Renal cortex interstitium (tissue), 11 donors: ENCODE data around the gene CALU. TPM values are rescaled to one million over a fixed set of nuclear protein-coding genes. Genes with fewer than 3 reads are reported as not detected.

Experiments used
- DNase-seq, 11 donors: peaks; one replicate each; pipeline ENCODE4 v3.0.0-alpha.2; 2013; ENCODE audit warnings: low read depth in 9 of 11, low spot score in 4 of 11; ENCODE audit errors: extremely low read depth in 1 of 11
- polyA plus RNA-seq, 3 donors: library from polyadenylated mRNA; unstranded; fragments of 120-200 nt; gene quantifications; one replicate each; pipeline ENCODE4 v1.2.1, GENCODE V29; 2013; ENCODE audit not compliant: insufficient read length in 3 of 3

The CALU gene
- polyA plus RNA-seq, 3 donors, result 167 to 207 (median 204) TPM

- no peak for DNase-seq
These were observed 55.3 kb downstream of the CALU start for GRCh38 chr7:128794436-128794835.

- no peak for DNase-seq
These were observed 56.0 kb downstream of the CALU start for GRCh38 chr7:128795129-128795528.

- no peak for DNase-seq
These were observed 57.2 kb downstream of the CALU start for GRCh38 chr7:128796327-128796726.

GRCh38 chr7:128799451-128799850, 60.3 kb downstream of the CALU start:
- no peak for DNase-seq

- DNase-seq, result no peak
These were observed 61.4 kb downstream of the CALU start for GRCh38 chr7:128800567-128800966.

- no peak for DNase-seq
These were observed 61.8 kb downstream of the CALU start for GRCh38 chr7:128801003-128801402.

- no peak for DNase-seq
These were observed 62.7 kb downstream of the CALU start for GRCh38 chr7:128801667-128802418.

- no peak for DNase-seq
These were observed 65.3 kb downstream of the CALU start for GRCh38 chr7:128804484-128804883.

- DNase-seq, result no peak
These were observed 66.1 kb downstream of the CALU start for GRCh38 chr7:128805225-128805624.

- DNase-seq, result no peak
These were observed 68.0 kb downstream of the CALU start for GRCh38 chr7:128807191-128807590.

- no peak for DNase-seq
These were observed 70.2 kb downstream of the CALU start for GRCh38 chr7:128809363-128809762.

- no peak for DNase-seq
These were observed 71.3 kb downstream of the CALU start for GRCh38 chr7:128810473-128810872.

GRCh38 chr7:128810997-128811396, 71.8 kb downstream of the CALU start:
- no peak for DNase-seq

GRCh38 chr7:128811631-128812430, 72.7 kb downstream of the CALU start:
- DNase-seq, result no peak

GRCh38 chr7:128812514-128813168, 73.5 kb downstream of the CALU start:
- no peak for DNase-seq

- DNase-seq, result no peak
These were observed 75.3 kb downstream of the CALU start for GRCh38 chr7:128814499-128814898.

- DNase-seq, result no peak
These were observed 76.3 kb downstream of the CALU start for GRCh38 chr7:128815289-128815942.

- no peak for DNase-seq
These were observed 79.5 kb downstream of the CALU start for GRCh38 chr7:128818694-128819093.
